IMR-90 (cell line): Measurements from ENCODE around the gene YJEFN3. TPM values are rescaled to one million over a fixed set of nuclear protein-coding genes. Genes with fewer than 3 reads are reported as not detected.

Experiments
- ATAC-seq: fragments of 200-7000 bp; cut with Tn5 transposase; 2 replicates; pipeline ENCODE4 v1.9.1; 2020; ENCODE audit warnings: low read depth, mild to moderate bottlenecking, moderate library complexity
- BruUV-seq: library from RNA; stranded (reverse); fragments of 400-500 nt; replicated peaks from 2 replicates; lab custom pipeline; 2021; lab: Mats Ljungman, UMichigan
- CTCF ChIA-PET: fragments of 300-600 bp; formaldehyde crosslinking; extraction: SDS; loops from one replicate; lab custom pipeline; 2021; ENCODE audit warnings: antibody characterized with exemption; lab: Yijun Ruan, JAX
- POLR2A ChIA-PET: fragments of 300-600 bp; sonication (Branson Sonifier 250); formaldehyde crosslinking; loops from one replicate; lab custom pipeline; 2022; ENCODE audit warnings: antibody characterized with exemption; ENCODE audit not compliant: unreplicated experiment; lab: Charles Lee
- DNase-seq: peaks from one replicate; pipeline ENCODE4 v3.0.0; 2013
- H2AFZ ChIP-seq: replicated peaks from 2 replicates; pipeline ENCODE3; 2013; ENCODE audit warnings: low read length, mild to moderate bottlenecking; ENCODE audit not compliant: poor library complexity
- H2AK5ac ChIP-seq: 2 replicates; pipeline ENCODE4 v1.6.1; 2013; ENCODE audit warnings: low read depth, low read length, inconsistent platforms
- H2AK9ac ChIP-seq: replicated peaks from 2 replicates; pipeline ENCODE3; 2013; ENCODE audit warnings: mild to moderate bottlenecking, low read depth, low read length, moderate library complexity; ENCODE audit not compliant: poor library complexity
- H2BK120ac ChIP-seq: 2 replicates; pipeline ENCODE4 v1.6.1; 2013; ENCODE audit warnings: low read depth, low read length, inconsistent platforms
- H2BK15ac ChIP-seq: 3 replicates; pipeline ENCODE4 v1.6.1; 2013; ENCODE audit warnings: low read depth, low read length, inconsistent platforms
- H2BK20ac ChIP-seq: 2 replicates; pipeline ENCODE4 v1.6.1; 2013; ENCODE audit warnings: low read depth, mild to moderate bottlenecking, inconsistent platforms, low read length, moderate library complexity
- H2BK5ac ChIP-seq: 2 replicates; pipeline ENCODE4 v1.6.1; 2013; ENCODE audit warnings: mild to moderate bottlenecking, low read depth, low read length, inconsistent platforms; ENCODE audit not compliant: poor library complexity, severe bottlenecking
- H3K14ac ChIP-seq: replicated peaks from 2 replicates; pipeline ENCODE4 v1.6.1; 2013; ENCODE audit warnings: low read depth, low read length, inconsistent platforms
- H3K18ac ChIP-seq: 2 replicates; pipeline ENCODE4 v1.6.1; 2013; ENCODE audit warnings: low read depth, low read length, control low read depth
- H3K23ac ChIP-seq: 2 replicates; pipeline ENCODE4 v1.6.1; 2013; ENCODE audit warnings: low read depth, low read length, inconsistent platforms
- H3K27ac ChIP-seq: 2 replicates; pipeline ENCODE4 v1.5.1; 2013; ENCODE audit warnings: mild to moderate bottlenecking, control low read depth, low read length; ENCODE audit not compliant: insufficient read depth
- H3K27me3 ChIP-seq: 2 replicates; pipeline ENCODE4 v1.6.1; 2013; ENCODE audit warnings: low read length; ENCODE audit not compliant: control insufficient read depth, insufficient read depth
- H3K36me3 ChIP-seq: 2 replicates; pipeline ENCODE4 v1.6.1; 2013; ENCODE audit warnings: low read length, mixed read lengths; ENCODE audit not compliant: control insufficient read depth, insufficient read depth
- H3K4ac ChIP-seq: 2 replicates; pipeline ENCODE4 v1.6.1; 2013; ENCODE audit warnings: low read depth, low read length, inconsistent platforms
- H3K4me1 ChIP-seq: 2 replicates; pipeline ENCODE4 v1.6.1; 2013; ENCODE audit warnings: low read length, mixed read lengths; ENCODE audit not compliant: control insufficient read depth, insufficient read depth
- H3K4me2 ChIP-seq: 2 replicates; pipeline ENCODE4 v1.6.1; 2013; ENCODE audit warnings: low read depth, mild to moderate bottlenecking, control low read depth, low read length, moderate library complexity
- H3K4me3 ChIP-seq: 2 replicates; pipeline ENCODE4 v1.5.1; 2013; ENCODE audit warnings: low read depth, mild to moderate bottlenecking, control low read depth, low read length, moderate library complexity; ENCODE audit not compliant: insufficient read depth
- H3K56ac ChIP-seq: 2 replicates; pipeline ENCODE4 v1.6.1; 2013; ENCODE audit warnings: low read length, inconsistent platforms; ENCODE audit not compliant: insufficient read depth; ENCODE audit errors: extremely low read depth
- H3K79me1 ChIP-seq, 2 experiments: 2 replicates each; pipeline ENCODE4 v1.6.1; 2013; ENCODE audit warnings: low read length in 2 of 2, inconsistent platforms in 1 of 2, low read depth in 1 of 2
- H3K9ac ChIP-seq: 2 replicates; pipeline ENCODE4 v1.6.1; 2013; ENCODE audit warnings: low read depth, low read length, control low read depth
- H3K9me1 ChIP-seq: 2 replicates; pipeline ENCODE4 v1.6.1; 2013; ENCODE audit warnings: low read length, inconsistent platforms; ENCODE audit not compliant: insufficient read depth
- H3K9me3 ChIP-seq: 2 replicates; pipeline ENCODE4 v1.6.1; 2013; ENCODE audit warnings: low read length; ENCODE audit not compliant: control insufficient read depth, insufficient read depth
- H4K20me1 ChIP-seq: 2 replicates; pipeline ENCODE4 v1.6.1; 2013; ENCODE audit warnings: low read length, inconsistent platforms; ENCODE audit not compliant: insufficient read depth
- H4K5ac ChIP-seq: 2 replicates; pipeline ENCODE4 v1.6.1; 2013; ENCODE audit warnings: mild to moderate bottlenecking, low read depth, low read length, control low read depth
- H4K8ac ChIP-seq, 2 experiments: 2 replicates each; pipeline ENCODE4 v1.6.1; 2013; ENCODE audit warnings: low read depth in 2 of 2, low read length in 2 of 2, control low read depth in 1 of 2, inconsistent platforms in 1 of 2
- H4K91ac ChIP-seq: 2 replicates; pipeline ENCODE4 v1.6.1; 2013; ENCODE audit warnings: low read depth, low read length, inconsistent platforms; ENCODE audit not compliant: insufficient read depth
- ELK1 ChIP-seq: fragments of 150-350 bp; IDR thresholded peaks from 2 replicates; pipeline ENCODE4 v1.6.1; 2016; ENCODE audit warnings: low read depth, mild to moderate bottlenecking, low read length, moderate library complexity, borderline replicate concordance
- NFE2L2 ChIP-seq: fragments of 150-350 bp; IDR thresholded peaks from 2 replicates; pipeline ENCODE4 v1.6.1; 2016; ENCODE audit warnings: low read depth, mild to moderate bottlenecking, low read length
- RAD21 ChIP-seq: IDR thresholded peaks from 2 replicates; pipeline ENCODE4 v1.6.1; 2012; ENCODE audit warnings: low read length, improper control_type of control experiment
- WGBS, 2 experiments: methylation state at CpG; one replicate each; pipeline versions ENCODE4 v1.1.5 to v1.1.7; 2013; ENCODE audit warnings: missing lambda C conversion rate in 2 of 2; ENCODE audit not compliant: insufficient read length in 1 of 2; ENCODE audit errors: extremely low coverage in 2 of 2; 5-methylcytosine and 5-hydroxymethylcytosine counted together
- dilution Hi-C: fragments of 300-500 bp; cut with HindIII; formaldehyde crosslinking; loops from one replicate; pipeline ENCODE4 v1.14.3; 2018; ENCODE audit warnings: low sequenced_read_pairs; ENCODE audit not compliant: unreplicated experiment
- in situ Hi-C: fragments of 300-500 bp; cut with MboI; formaldehyde crosslinking; loops from 3 replicates; pipeline ENCODE4 v1.14.3; 2019; ENCODE audit warnings: low sequenced_read_pairs, inconsistent platforms, mixed read lengths
- intact Hi-C: fragments of 100-400 bp; cut with micrococcal nuclease; formaldehyde crosslinking; loops from 2 replicates; pipeline ENCODE4 v1.10.0; 2022
- polyA plus RNA-seq, 3 experiments: library from polyadenylated mRNA; depleted of rRNA; stranded (reverse); fragments of >200 nt; gene quantifications; 2 replicates each; pipeline ENCODE4 v1.2.3, GENCODE V29; 2012; ENCODE audit warnings: low replicate concordance in 1 of 3
- total RNA-seq: library from RNA; depleted of rRNA; stranded (reverse); fragments of >200 nt; gene quantifications from 2 replicates; pipeline ENCODE4 v1.2.3, GENCODE V29; 2012

YJEFN3 gene
- total and polyA plus RNA-seq, 2 of the 4 experiments (the other 2 are of a cell fraction), result 0.72 to 4.0 TPM

GRCh38 chr19:19543640-19544039 is 14.9 kb downstream of the YJEFN3 start:
- H3K23ac ChIP-seq, result no peak overlapping the region
- dilution Hi-C loops, result no loop called here
- no peak for ATAC-seq
- H3K27me3 ChIP-seq, result peaks cover 24% of the 10 kb centered on the region
- no peak overlapping the region for H3K4me3 ChIP-seq
- no peak overlapping the region for H4K8ac ChIP-seq
- in situ Hi-C loops, result loop anchor here (25.0 kb wide), 1 partner anchor 419 kb away; no protein-coding TSS in a partner anchor
- no peak overlapping the region for H3K4me2 ChIP-seq
- no peak overlapping the region for H4K5ac ChIP-seq
- H2BK120ac ChIP-seq, result no peak overlapping the region
- no peaks in the 10 kb centered on the region for H3K9me1 ChIP-seq
- ChIA-PET POLR2A (no interaction called here), CTCF (interaction anchor here (0.5 to 1.1 kb wide), 2 partner anchors 11 to 30 kb away, joined by 3 to 5 read pairs; no protein-coding TSS in a partner anchor)
- H3K36me3 ChIP-seq, result no peaks in the 10 kb centered on the region
- H3K9ac ChIP-seq, result no peak overlapping the region
- H2AK5ac ChIP-seq, result no peak overlapping the region
- H3K14ac ChIP-seq, result no peak overlapping the region
- H4K91ac ChIP-seq, result no peak overlapping the region
- H2AK9ac ChIP-seq, result no peak overlapping the region
- no peaks in the 10 kb centered on the region for H3K4me1 ChIP-seq
- TF ChIP-seq ELK1, result no peak
- no peak for TF ChIP-seq NFE2L2
- no peak for TF ChIP-seq RAD21
- H3K56ac ChIP-seq, result no peak overlapping the region
- H3K18ac ChIP-seq, result no peak overlapping the region
- no TSS peak for BruUV-seq
- no peaks in the 10 kb centered on the region; the same call in 1 of the 2 replicates for H4K20me1 ChIP-seq
- intact Hi-C loops, result no loop called here
- no peaks in the 10 kb centered on the region; the same call in 1 of the 2 replicates for H3K9me3 ChIP-seq
- H2BK15ac ChIP-seq, result no peak overlapping the region
- H3K4ac ChIP-seq, result no peak overlapping the region
- no peak overlapping the region for H2BK5ac ChIP-seq
- no peak overlapping the region for H2BK20ac ChIP-seq
- H3K27ac ChIP-seq, result no peak overlapping the region
- H3K79me1 ChIP-seq, result no peaks in the 10 kb centered on the region
- no peak for DNase-seq
- WGBS, 2 experiments, result 90% methylated on average over 11 of the region's 19 CpGs; no CpG with 5 or more reads in 1 of the 2 experiments
- H2AFZ ChIP-seq, result no peak overlapping the region
